SHP77 treated with DMSO at 0.1 percent for 48 hours (cell line): ENCODE data around the gene CCL16.
"Not testable (repeated sequence)": the region's sequence is repeated elsewhere in the genome, so short reads cannot be mapped to it uniquely, and the experiment has no call there.

Experiments
- DNase-seq: peaks from one replicate; lab custom pipeline; 2025; lab: John Stamatoyannopoulos, UW

CCL16 gene

GRCh38 chr17:35981246-35981645 lies at the start of gene CCL16:
Gene CCL16, minus strand, starts transcription at chr17:35981497. Its CDS starts 77 bp downstream, at chr17:35981420.
- no peak for DNase-seq

- DNase-seq: no peak
These were observed 49.7 kb upstream of the CCL16 start for GRCh38 chr17:36030956-36031355.

- no peak for DNase-seq
These were observed 46.5 kb upstream of the CCL16 start for GRCh38 chr17:36027761-36028160.

- no peak for DNase-seq
These were observed 43.0 kb upstream of the CCL16 start for GRCh38 chr17:36024106-36024869.

DNA sequence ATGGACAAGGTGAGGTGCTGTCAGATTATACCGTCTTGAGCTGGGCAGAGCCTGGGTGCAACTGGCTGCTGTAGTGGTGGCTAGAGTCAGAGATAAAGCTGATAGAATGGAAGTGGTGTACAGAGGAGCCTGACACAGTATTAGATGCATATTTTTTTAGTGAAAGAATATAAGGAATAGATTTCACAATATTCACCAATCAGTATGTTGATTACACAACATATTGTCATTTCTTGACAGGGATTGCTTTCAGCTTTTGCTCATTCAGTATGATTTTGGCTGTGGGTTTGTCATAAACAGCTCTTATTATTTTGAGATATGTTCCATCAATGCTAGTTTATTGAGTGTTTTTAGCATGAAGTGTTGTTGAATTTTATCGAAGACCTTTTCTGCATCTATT lies 38.1 kb upstream of the CCL16 start:
- no peak for DNase-seq

DNA sequence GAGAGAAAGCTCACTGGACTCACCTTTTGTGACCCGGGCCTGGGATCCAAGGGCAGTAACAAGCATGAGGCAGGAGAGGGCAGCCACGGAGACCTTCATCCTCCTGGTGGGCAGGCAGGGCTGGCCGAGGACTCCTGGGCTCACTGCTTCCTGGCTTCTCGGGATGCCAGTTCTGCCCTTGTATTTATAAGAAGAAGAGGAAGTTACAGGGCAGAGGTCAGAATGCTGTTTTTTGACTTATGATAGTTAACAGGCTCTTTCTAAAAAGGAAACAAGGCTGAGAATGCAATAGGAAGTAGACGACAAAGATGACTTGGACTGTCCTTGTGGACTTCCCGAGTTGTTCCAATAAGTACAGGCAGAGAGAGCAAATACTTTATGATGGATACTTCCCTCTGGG lies 36.5 kb upstream of the CCL16 start, which contains the start of gene CCL23:
Gene CCL23, minus strand, starts transcription at position 174 of the 400 bp plus-strand sequence. Its CDS starts 75 bp downstream, at position 99.
- no peak for DNase-seq

DNA sequence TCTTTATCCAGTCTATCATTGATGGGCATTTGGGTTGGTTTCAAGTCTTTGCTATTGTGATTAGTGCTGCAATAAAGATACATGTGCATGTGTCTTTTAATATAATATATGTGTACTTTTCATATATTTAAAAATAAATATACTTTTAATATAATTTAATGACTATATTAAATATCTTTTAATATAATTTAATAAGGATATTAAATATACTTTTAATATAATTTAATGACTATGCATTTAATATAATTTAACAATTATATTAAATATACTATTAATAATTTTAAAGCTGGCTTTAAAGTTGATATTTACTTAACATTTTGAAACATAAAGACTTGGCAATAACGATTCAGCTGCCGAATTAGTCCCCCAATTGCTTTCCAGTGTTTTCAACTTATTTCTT lies 35.3 kb upstream of the CCL16 start:
- no peak for DNase-seq

DNA sequence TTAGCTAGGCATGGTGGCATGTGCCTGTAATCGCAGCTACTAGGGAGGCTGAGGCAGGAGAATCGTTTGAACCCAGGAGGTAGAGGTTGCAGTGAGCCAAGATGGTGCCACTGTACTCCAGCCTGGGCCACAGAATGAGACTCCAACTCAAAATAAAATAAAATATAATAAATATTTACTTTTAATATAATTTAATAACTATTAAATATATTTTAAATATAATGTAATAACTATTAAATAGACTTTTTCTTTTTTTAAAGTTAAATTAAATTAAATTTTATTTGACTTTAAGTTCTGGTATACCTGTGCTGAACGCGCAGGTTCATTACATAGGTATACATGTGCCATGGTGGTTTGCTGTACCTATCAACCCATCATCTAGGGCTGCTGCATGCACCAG lies 34.6 kb upstream of the CCL16 start:
- not testable (repeated sequence) for DNase-seq

DNA sequence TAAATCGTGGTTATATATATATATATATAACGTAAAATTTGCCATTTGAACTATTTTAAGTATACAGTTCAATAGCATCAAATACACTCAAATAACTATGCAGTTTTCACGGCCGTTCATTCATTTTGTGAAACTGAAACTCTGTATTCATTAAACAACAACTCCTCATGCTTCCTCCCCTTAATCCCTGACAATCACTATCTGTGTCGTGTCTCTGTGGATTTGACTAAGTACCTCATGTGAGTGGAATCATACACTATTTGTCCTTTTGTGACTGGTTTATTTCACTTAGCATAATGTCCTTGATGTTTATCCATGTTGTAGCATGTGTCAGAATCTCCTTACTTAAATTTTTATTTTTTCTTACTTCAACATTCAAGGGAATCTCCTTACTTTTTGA lies 33.6 kb upstream of the CCL16 start:
- no peak for DNase-seq

DNA sequence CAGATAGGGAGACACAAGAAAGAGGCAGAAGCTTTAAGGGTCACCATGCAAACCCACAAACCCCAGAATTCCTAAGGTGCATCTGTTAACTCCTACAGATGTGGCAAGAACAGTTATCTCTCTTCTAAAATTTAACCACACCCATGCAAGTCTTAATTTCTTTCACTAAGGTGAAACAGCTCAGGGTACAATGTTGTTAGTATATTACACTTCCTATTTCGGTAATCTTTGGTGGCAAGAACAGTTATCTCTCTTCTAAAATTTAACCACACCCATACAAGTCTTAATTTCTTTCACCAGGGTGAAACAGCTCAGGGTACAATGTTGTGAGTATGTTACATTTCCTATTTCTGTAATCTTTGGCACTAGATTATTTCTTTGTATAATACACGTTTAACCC lies 29.9 kb upstream of the CCL16 start:
- DNase-seq: no peak

GRCh38 chr17:36008998-36009665 lies 27.8 kb upstream of the CCL16 start:
- no peak for DNase-seq

DNA sequence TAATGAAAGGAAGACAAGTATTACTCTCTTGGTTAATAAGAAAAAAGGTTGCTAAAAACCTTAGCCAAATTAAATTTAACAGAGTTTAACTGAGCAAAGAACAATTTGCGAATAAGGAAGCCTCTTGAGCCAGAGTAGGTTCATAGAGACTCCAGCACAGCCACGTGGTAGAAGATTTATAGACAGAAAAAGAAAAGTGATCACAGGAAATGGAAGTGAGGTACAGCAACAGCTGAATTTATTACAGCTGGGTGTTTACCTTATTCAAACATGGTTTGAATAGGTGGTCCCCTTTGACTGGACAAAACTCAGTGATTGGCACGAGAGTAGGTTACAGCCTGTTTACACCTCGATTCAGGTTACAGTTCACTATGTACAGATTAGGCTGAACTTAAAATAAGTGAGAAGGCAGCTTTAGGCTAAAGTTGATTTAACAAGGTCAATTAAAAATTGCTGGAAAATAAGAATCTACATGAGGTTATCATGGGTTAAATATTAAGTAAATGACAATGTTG lies 23.4 kb upstream of the CCL16 start:
- no peak for DNase-seq

DNA sequence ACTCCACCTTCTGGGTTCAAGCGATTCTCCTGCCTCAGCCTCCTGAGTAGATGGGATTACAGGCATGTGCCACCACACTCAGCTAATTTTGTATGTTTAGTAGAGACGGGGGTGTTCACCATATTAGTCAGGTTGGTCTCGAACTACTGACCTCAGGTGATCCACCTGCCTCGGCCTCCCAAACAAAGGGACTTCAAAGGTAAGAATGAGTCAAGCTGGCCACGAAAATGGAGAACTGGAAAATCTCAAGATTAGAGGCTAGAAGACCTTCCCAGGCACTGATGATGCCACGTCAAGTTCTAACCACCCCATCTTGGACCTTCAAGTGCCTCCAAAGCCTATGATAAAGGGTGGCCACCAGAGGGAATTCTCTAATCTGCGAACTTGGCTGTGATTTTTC lies 21.3 kb upstream of the CCL16 start:
- DNase-seq: no peak

GRCh38 chr17:36001862-36002603 lies 20.7 kb upstream of the CCL16 start:
- peak; percentile 54 for DNase-seq

- DNase-seq: no peak
These were observed 19.9 kb upstream of the CCL16 start, which contains the start of gene CCL15 for GRCh38 chr17:36001110-36001771. Gene CCL15, minus strand, starts transcription at chr17:36001553. Its CDS starts 61 bp downstream, at chr17:36001492.

GRCh38 chr17:36000732-36001109 lies 19.4 kb upstream of the CCL16 start:
- DNase-seq: no peak

DNA sequence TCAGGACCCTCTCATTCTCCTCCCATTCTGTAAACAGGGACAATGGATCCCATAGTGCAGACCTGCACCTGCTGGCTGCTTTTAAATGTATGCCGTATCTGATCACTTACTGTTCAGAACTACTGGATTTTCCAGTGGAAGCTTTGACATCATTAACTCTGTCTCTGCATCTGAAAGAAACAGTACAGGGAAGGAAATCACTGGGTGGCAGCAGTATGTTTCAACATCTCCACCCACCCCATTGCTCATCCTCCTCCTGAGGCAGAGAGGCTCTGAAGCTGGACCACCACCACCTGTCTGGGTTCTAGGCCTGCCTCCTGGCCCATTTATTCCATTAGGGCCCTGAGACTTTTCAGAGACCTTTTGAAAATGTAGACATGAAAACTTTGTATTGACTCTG lies 17.5 kb upstream of the CCL16 start:
- no peak for DNase-seq

- no peak for DNase-seq
These were observed 16.8 kb upstream of the CCL16 start for GRCh38 chr17:35998018-35998545.

- not testable (repeated sequence) for DNase-seq
These were observed 14.0 kb upstream of the CCL16 start for GRCh38 chr17:35995346-35995745.

DNA sequence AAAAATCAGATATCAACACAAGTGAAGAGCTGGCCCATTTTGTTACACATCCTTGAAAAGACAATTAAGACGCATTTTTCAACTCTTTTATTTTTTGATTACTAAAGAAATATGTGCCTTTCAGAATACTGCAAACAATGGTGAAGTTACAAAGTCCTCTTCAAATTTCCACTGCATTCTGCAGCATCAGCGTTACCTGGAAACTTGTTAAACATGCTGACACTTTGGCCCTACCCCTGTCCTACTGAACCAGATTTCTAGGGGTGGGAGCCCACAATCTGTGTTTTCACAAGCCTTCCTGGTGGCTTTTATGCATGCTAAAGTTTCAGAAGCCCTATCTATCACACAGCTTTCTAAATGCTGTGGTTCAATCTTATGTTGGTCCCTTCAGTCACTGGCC lies 9.8 kb upstream of the CCL16 start:
- no peak for DNase-seq

- no peak for DNase-seq
These were observed 6.9 kb upstream of the CCL16 start for GRCh38 chr17:35988164-35988563.

- DNase-seq: no peak
These were observed 5.3 kb upstream of the CCL16 start, which contains the start of gene CCL14 for GRCh38 chr17:35986643-35987042. Gene CCL14, minus strand, starts transcription at chr17:35986729. Its CDS starts 80 bp downstream, at chr17:35986649.
